Tibial artery (tissue), 4 donors: ENCODE results near the gene UPK3A.

Experiments
- DNase-seq, 2 donors: peaks; one replicate each; pipeline ENCODE4 v3.0.0-alpha.2; 2019
- H3K27ac ChIP-seq, 2 donors: fragments of 200-600 bp; sonication (generic) in 1 of 2; 1 replicate in 1 of 2; 2 replicates in 1 of 2; pipeline ENCODE4 v1.5.1; 2018 to 2019; ENCODE audit warnings: mild to moderate bottlenecking in 1 of 2
- H3K27me3 ChIP-seq, 2 donors: fragments of 200-600 bp; sonication (generic) in 1 of 2; one replicate each; pipeline versions ENCODE4 v1.5.1 to v1.6.0; 2016 to 2019
- H3K36me3 ChIP-seq, 3 donors: fragments of 200-600 bp; sonication (generic) in 2 of 3; one replicate each; pipeline ENCODE4 v1.5.1; 2016 to 2019; ENCODE audit warnings: mild to moderate bottlenecking in 2 of 3
- H3K4me1 ChIP-seq, 4 donors: fragments of 200-600 bp; sonication (generic) in 2 of 4; 1 replicate in 3 of 4; 2 replicates in 1 of 4; pipeline ENCODE4 v1.5.1; 2016 to 2019
- H3K4me3 ChIP-seq, 2 donors: fragments of 200-600 bp; sonication (generic) in 1 of 2; 1 replicate in 1 of 2; 2 replicates in 1 of 2; pipeline ENCODE4 v1.5.1; 2018 to 2019; ENCODE audit warnings: mild to moderate bottlenecking in 2 of 2
- H3K9me3 ChIP-seq, 3 donors: fragments of 200-600 bp; sonication (generic) in 1 of 3; one replicate each; pipeline ENCODE4 v1.5.1; 2016 to 2019
- CTCF ChIP-seq, 2 experiments: fragments of 200-600 bp in 1 of 2; fragments of 450-650 bp in 1 of 2; IDR thresholded peaks; one replicate each; pipeline ENCODE4 v1.5.1; 2017 to 2019; ENCODE audit warnings: antibody characterized with exemption in 2 of 2, mild to moderate bottlenecking in 1 of 2, moderate library complexity in 1 of 2
- intact Hi-C: fragments of 100-400 bp; cut with DNase I; formaldehyde crosslinking; loops from one replicate; pipeline ENCODE4 v1.15.0; 2023; ENCODE audit warnings: low total_unique reads

Gene UPK3A

GRCh38 chr22:45310977-45311531 lies 26.3 kb downstream of the UPK3A start:
- H3K27ac ChIP-seq = peak overlapping the region; percentile 90 to 91

GRCh38 chr22:45312415-45312814 lies 27.7 kb downstream of the UPK3A start:
- no peak for DNase-seq
- H3K27ac ChIP-seq = no peak overlapping the region
- H3K4me3 ChIP-seq = no peak overlapping the region
- H3K27me3 ChIP-seq = no peaks in the 10 kb centered on the region
- H3K36me3 ChIP-seq = no peaks in the 10 kb centered on the region
- TF ChIP-seq CTCF (IDR thresholded peaks at IDR 0.05) = no peak
- peaks cover 0 to 39% (median 26%) of the 10 kb centered on the region in 4 donors for H3K4me1 ChIP-seq
- no peaks in the 10 kb centered on the region for H3K9me3 ChIP-seq
- intact Hi-C loops = no loop called here

More at GRCh38 chr22:45310977-45311531, 26.3 kb downstream of the UPK3A start:
- no peak for DNase-seq
- Histone ChIP-seq H3K36me3 (no peaks in the 10 kb centered on the region), H3K9me3 (no peaks in the 10 kb centered on the region), H3K4me1 (peaks cover 0 to 26% (median 19%) of the 10 kb centered on the region in 4 donors), H3K4me3 (peak overlapping the region; percentile 92 to 100), H3K27me3 (no peaks in the 10 kb centered on the region)
- intact Hi-C loops = no loop called here
- no peak for TF ChIP-seq CTCF (IDR thresholded peaks at IDR 0.05)

GRCh38 chr22:45312856-45313255 lies 28.1 kb downstream of the UPK3A start:
- Histone ChIP-seq H3K27me3 (no peaks in the 10 kb centered on the region), H3K4me3 (no peak overlapping the region), H3K4me1 (peaks cover 0 to 43% (median 29%) of the 10 kb centered on the region in 4 donors), H3K9me3 (no peaks in the 10 kb centered on the region), H3K36me3 (no peaks in the 10 kb centered on the region), H3K27ac (no peak overlapping the region)
- no peak for DNase-seq
- TF ChIP-seq CTCF (IDR thresholded peaks at IDR 0.05) = no peak
- intact Hi-C loops = no loop called here

GRCh38 chr22:45314054-45314721 lies 29.4 kb downstream of the UPK3A start:
- Histone ChIP-seq H3K4me3 (no peak overlapping the region), H3K9me3 (no peaks in the 10 kb centered on the region), H3K36me3 (no peaks in the 10 kb centered on the region), H3K27me3 (no peaks in the 10 kb centered on the region), H3K4me1 (peaks cover 9 to 53% (median 37%) of the 10 kb centered on the region in 4 donors), H3K27ac (peak overlapping the region in 1 of 2 donors; percentile 6)
- TF ChIP-seq CTCF (IDR thresholded peaks at IDR 0.05) = no peak
- intact Hi-C loops = no loop called here
- DNase-seq = no peak

GRCh38 chr22:45314786-45315185 lies 30.0 kb downstream of the UPK3A start:
- no peak overlapping the region for H3K27ac ChIP-seq
- H3K4me3 ChIP-seq = no peak overlapping the region
- no peaks in the 10 kb centered on the region for H3K27me3 ChIP-seq
- TF ChIP-seq CTCF (IDR thresholded peaks at IDR 0.05) = no peak
- no peaks in the 10 kb centered on the region for H3K36me3 ChIP-seq
- H3K4me1 ChIP-seq = peaks cover 9 to 57% (median 41%) of the 10 kb centered on the region in 4 donors
- intact Hi-C loops = no loop called here
- no peak for DNase-seq
- H3K9me3 ChIP-seq = no peaks in the 10 kb centered on the region
